AG20443 (cell line): ENCODE data around the gene FAF1.
"Not testable (repeated sequence)": the region's sequence is repeated elsewhere in the genome, so short reads cannot be mapped to it uniquely, and the experiment has no call there.

Source experiments
- DNase-seq: peaks from one replicate; pipeline ENCODE4 v3.0.0; 2012; ENCODE audit warnings: low spot score, mixed read lengths

The FAF1 gene

GRCh38 chr1:50559421-50559820 is 400.6 kb downstream of the FAF1 start:
- DNase-seq: no peak

GRCh38 chr1:50553921-50554320 is 406.1 kb downstream of the FAF1 start:
- no peak for DNase-seq

- DNase-seq: no peak
Measured at GRCh38 chr1:50548243-50548642, 411.8 kb downstream of the FAF1 start.

GRCh38 chr1:50542362-50542761 is 417.7 kb downstream of the FAF1 start:
- no peak for DNase-seq

GRCh38 chr1:50538476-50538875 is 421.6 kb downstream of the FAF1 start:
- no peak for DNase-seq

GRCh38 chr1:50531601-50532000 is 428.5 kb downstream of the FAF1 start:
- DNase-seq: no peak

- DNase-seq: no peak
Measured at GRCh38 chr1:50531027-50531426, 429.0 kb downstream of the FAF1 start.

- DNase-seq: no peak
Measured at GRCh38 chr1:50529510-50529909, 430.6 kb downstream of the FAF1 start.

- DNase-seq: not testable (repeated sequence)
Measured at GRCh38 chr1:50527987-50528320, 432.1 kb downstream of the FAF1 start.

- no peak for DNase-seq
Measured at GRCh38 chr1:50527249-50527986, 432.6 kb downstream of the FAF1 start.

GRCh38 chr1:50526431-50526830 is 433.6 kb downstream of the FAF1 start:
- no peak for DNase-seq

GRCh38 chr1:50523548-50523947 is 436.5 kb downstream of the FAF1 start:
- DNase-seq: no peak

GRCh38 chr1:50522691-50523342 is 437.2 kb downstream of the FAF1 start:
- DNase-seq: no peak

- DNase-seq: no peak
Measured at GRCh38 chr1:50521703-50522102, 438.4 kb downstream of the FAF1 start.

GRCh38 chr1:50517488-50517887 is 442.6 kb downstream of the FAF1 start:
- no peak for DNase-seq

- no peak for DNase-seq
Measured at GRCh38 chr1:50516056-50516455, 444.0 kb downstream of the FAF1 start.

- DNase-seq: no peak
Measured at GRCh38 chr1:50508040-50508586, 452.0 kb downstream of the FAF1 start.

GRCh38 chr1:50505427-50505826 is 454.6 kb downstream of the FAF1 start:
- no peak for DNase-seq

- no peak for DNase-seq
Measured at GRCh38 chr1:50503515-50503914, 456.6 kb downstream of the FAF1 start.

GRCh38 chr1:50502147-50502546 is 457.9 kb downstream of the FAF1 start:
- no peak for DNase-seq

- DNase-seq: peak; percentile 10
Measured at GRCh38 chr1:50497007-50497406, 463.1 kb downstream of the FAF1 start.

GRCh38 chr1:50493710-50494109 is 466.4 kb downstream of the FAF1 start:
- DNase-seq: no peak

GRCh38 chr1:50492142-50492541 is 467.9 kb downstream of the FAF1 start:
- DNase-seq: no peak

- no peak for DNase-seq
Measured at GRCh38 chr1:50491142-50491541, 468.9 kb downstream of the FAF1 start.
